GM13976 (cell line): Measurements from ENCODE around the gene EEF1E1.

ENCODE experiments used
- DNase-seq: peaks from one replicate; pipeline ENCODE4 v3.0.0; 2012; ENCODE audit warnings: low spot score
- in situ Hi-C: fragments of 300-500 bp; cut with MboI; formaldehyde crosslinking; loops from one replicate; pipeline ENCODE4 v1.12.0; 2022; ENCODE audit warnings: low sequenced_read_pairs, mixed read lengths, inconsistent platforms; ENCODE audit not compliant: unreplicated experiment
- TF ChIP-seq, protein P1 (sequence below): IDR thresholded peaks from 2 replicates; pipeline ENCODE4 v1.5.1; 2012; ENCODE audit warnings: borderline replicate concordance, mild to moderate bottlenecking; ENCODE audit not compliant: insufficient read depth; ENCODE audit errors: extremely low read depth, missing control alignments, control extremely low read depth

The EEF1E1 gene

DNA sequence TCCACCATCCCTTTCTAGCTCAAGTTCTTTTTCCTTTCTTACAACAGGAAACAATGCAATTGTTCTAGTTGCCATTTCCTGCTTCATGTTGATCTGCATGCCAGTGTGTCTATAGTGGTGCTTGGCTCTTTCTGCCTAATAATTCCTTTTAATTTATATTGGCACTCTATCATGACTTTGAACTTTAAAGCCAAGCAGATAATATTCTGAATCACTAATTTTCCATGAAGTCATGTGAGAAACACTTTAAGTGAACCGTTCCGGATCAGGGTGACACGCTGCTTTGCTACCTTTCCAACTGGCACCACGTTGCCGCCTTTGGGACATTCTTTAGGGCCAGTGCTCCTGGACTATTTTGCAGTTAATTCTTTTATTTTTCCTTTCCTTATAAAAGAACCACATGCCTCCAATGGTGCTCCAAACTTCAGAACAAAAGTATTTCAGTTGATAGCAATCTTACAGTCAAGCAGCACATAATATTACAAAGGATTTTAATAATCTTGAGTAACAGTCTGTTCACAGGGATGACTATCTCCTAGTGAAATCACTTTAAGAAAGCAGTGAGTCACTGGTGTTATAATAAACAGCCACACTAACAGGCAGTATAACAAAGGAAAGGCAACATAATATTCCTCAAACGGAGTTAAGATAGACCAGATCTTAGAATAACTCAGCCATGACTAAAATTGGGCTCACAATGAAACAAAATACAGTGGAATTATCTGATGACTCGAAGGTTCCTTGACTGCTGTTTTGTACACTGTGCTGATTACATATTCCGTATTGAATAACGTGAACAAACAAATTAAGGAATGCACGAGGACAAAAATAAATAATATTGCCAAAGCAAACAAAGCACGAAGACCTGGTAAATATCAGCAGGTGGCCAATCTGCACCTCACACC lies 19.1 kb downstream of the EEF1E1 start:
- TF ChIP-seq, protein P1, sequence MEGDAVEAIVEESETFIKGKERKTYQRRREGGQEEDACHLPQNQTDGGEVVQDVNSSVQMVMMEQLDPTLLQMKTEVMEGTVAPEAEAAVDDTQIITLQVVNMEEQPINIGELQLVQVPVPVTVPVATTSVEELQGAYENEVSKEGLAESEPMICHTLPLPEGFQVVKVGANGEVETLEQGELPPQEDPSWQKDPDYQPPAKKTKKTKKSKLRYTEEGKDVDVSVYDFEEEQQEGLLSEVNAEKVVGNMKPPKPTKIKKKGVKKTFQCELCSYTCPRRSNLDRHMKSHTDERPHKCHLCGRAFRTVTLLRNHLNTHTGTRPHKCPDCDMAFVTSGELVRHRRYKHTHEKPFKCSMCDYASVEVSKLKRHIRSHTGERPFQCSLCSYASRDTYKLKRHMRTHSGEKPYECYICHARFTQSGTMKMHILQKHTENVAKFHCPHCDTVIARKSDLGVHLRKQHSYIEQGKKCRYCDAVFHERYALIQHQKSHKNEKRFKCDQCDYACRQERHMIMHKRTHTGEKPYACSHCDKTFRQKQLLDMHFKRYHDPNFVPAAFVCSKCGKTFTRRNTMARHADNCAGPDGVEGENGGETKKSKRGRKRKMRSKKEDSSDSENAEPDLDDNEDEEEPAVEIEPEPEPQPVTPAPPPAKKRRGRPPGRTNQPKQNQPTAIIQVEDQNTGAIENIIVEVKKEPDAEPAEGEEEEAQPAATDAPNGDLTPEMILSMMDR = no peak
- in situ Hi-C loops = no loop called here
- no peak for DNase-seq

DNA sequence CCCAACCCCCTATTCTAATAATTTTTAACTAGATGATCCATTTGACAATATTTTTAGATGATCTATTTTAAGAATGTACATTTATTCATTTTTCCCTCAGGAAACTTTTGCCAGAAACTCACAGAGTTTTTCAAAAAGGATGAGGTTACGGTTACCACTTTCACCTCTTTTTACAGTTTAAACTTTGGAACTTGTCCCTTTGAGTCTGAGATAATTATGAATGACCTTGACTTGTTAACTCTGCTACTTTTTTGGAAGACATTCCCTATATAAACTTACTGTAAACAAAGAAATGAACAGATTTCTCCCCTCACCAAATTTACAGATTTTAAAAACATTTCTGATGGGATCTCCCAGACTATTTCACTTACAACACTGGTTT lies 19.8 kb downstream of the EEF1E1 start:
- in situ Hi-C loops = no loop called here
- TF ChIP-seq, protein P1 = no peak
- no peak for DNase-seq

DNA sequence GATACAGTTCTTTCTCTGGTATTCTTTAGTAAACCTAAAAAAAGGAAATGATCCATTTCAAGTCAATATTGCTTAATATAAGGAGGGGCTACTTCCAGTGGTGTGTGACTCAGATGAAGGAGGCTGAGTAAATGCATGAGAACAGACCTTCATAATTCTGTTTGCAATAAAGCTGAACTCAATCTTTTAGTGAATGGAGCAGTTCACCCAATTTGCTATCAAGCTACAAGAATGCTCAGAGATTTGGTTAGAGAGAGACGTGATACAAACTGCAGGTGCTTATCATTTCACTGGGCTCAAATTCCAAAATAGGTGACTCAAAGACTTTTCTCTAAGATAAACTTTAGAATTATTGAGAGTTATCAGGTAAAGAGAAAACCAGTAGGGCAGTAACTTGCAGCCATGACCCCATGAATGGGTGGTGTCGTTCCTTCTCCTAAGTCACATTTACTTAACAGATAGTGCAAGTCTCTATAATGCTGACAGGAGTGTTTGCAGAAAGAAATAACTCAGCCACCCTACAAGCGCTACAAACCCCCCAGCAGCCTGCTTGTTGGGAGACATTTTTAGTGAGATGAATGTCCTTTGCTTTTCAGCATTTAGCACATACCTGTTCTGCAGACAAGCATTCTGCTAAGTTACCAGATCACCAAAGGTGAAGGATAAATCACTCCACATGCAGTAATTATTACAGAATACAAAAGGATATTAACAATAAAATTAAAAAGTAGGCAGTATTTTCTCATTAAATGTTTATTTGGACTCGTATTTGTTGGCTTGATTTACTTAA lies 21.8 kb downstream of the EEF1E1 start:
- in situ Hi-C loops = no loop called here
- no peak for DNase-seq
- TF ChIP-seq, protein P1 = no peak

DNA sequence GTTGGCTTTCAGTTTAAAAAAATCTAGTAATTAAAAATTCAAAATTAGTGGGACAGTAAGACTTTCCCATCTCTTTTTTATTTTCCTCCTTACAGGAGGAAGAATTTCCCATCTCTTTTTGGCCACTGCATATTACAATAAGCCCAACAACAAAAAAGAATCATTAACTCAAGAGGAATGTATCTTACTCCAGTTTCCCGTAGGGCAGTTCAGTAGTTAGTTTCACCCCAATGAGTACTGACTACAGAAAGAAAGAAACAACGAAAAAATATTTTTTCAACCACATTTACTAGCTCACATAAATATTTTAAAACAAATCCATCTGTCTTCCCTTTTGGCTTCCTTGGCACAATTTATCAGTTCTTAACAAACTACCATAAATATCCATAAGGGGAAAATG lies 23.2 kb downstream of the EEF1E1 start:
- no peak for DNase-seq
- TF ChIP-seq, protein P1 = no peak
- in situ Hi-C loops = no loop called here

DNA sequence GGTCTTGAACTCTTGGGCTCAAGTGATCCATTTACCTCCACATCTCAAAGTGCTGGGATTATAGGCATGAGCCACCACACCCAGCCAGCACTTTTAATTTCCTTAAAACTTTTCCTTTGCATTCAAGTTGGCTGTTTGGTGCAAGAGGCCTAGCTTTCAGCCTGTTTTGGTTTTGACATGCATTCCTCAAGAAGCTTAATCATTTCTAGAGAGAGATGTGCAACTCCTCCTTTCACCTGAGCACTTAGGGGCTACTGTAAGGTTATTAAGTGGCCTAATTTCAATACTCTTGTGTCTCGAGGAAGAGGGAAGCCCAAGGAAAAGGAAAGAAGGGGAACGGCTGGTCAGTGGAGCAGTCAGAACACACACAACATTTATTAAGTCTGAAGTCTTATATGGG lies 24.4 kb downstream of the EEF1E1 start:
- DNase-seq = no peak
- in situ Hi-C loops = no loop called here
- TF ChIP-seq, protein P1 = no peak

DNA sequence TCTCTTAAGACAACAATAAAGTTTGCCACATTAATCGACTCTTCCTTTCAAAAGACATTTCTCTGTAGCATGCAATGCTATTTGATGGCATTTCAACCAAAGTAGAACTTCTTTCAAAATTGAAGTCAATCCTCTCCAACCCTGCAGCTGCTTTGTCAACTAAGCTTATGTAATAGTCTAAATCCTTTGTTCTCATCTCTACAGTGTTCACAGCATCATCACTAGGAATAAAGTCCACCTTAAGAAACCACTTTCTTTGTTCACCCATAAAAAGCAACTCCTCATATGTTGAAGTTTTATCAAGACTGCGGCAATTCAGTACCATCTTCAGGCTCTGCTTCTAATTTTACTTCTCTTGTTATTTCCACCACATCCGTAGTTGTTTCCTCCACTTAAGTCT lies 26.6 kb downstream of the EEF1E1 start:
- DNase-seq = no peak
- TF ChIP-seq, protein P1 = no peak

More for the DNA sequence above, 26.6 kb downstream of the EEF1E1 start:
- in situ Hi-C loops = no loop called here
